ENCODE data around the gene SPATA2L.

- TF ChIP-seq YY1 (IDR thresholded peaks at IDR 0.05; ENCODE audit: low read depth) (no peak), CTCF (IDR thresholded peaks at IDR 0.05) (no peak), MXI1 (IDR thresholded peaks at IDR 0.05; ENCODE audit: low read depth, low read length) (no peak), TEAD4 (IDR thresholded peaks at IDR 0.05; ENCODE audit: borderline replicate concordance, insufficient read depth) (no peak), FOXM1 (IDR thresholded peaks at IDR 0.05; ENCODE audit: low read depth) (no peak), EP300 (IDR thresholded peaks at IDR 0.05; ENCODE audit: borderline replicate concordance in 1 of 2, low read depth in 1 of 2, low read length in 1 of 2) (no peak), CHD2 (IDR thresholded peaks at IDR 0.05; ENCODE audit: low read length, partially characterized antibody) (no peak)
Observed at GRCh38 chr16:89744813-89745212, 43.3 kb upstream of the SPATA2L start.

Data from SK-N-SH (cell line).